Pulmonary artery endothelial cell (primary cell): ENCODE data around the gene CHRNA10. TPM values are rescaled to one million over a fixed set of nuclear protein-coding genes. Genes with fewer than 3 reads are reported as not detected.

ENCODE experiments used
- DNase-seq: peaks from one replicate; pipeline ENCODE4 v3.0.0-alpha.2; 2011; ENCODE audit warnings: low read depth, low spot score
- total RNA-seq: library from RNA; depleted of rRNA; stranded (reverse); fragments of >200 nt; gene quantifications from 2 replicates; pipeline ENCODE4 v1.2.3, GENCODE V29; 2014

Gene CHRNA10
- total RNA-seq, 1 donor from 2014 or later = 0.33 TPM

DNA sequence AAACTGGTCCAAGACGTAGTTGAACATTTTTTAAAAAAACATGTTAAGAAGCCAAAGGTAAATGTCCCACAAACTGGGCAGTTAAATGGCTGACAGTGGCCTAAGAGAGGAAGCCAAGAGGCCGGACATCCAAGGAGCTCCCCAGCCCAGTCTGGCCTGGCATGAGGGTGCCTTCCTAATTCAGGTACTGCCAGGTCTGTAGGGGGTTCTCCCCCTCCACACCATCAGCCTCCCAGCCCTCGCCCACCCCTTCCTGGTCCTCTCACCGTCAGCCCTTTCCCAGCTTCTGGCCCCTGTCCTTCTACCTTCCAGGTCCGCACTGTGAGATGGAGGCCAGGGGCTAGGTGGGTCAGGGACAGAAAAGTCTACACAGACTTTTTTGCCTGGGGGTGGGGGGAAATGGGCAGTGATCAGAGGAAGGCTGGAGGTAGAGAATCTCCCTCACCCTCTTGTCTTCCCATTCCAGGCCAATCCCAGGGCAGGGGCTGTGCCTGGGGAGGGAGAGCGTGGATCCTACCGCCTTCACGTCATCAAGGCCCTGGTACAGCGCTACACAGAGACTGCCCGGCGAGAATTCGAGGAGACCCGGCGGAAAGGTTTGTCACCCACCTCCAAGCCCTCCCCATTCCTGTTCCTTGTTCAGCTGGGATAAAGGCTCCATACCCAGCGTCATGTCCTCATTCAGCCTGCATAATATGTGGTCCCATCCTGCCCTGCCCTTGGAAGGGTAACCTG, 35.4 kb downstream of the CHRNA10 start:
- no peak for DNase-seq

DNA sequence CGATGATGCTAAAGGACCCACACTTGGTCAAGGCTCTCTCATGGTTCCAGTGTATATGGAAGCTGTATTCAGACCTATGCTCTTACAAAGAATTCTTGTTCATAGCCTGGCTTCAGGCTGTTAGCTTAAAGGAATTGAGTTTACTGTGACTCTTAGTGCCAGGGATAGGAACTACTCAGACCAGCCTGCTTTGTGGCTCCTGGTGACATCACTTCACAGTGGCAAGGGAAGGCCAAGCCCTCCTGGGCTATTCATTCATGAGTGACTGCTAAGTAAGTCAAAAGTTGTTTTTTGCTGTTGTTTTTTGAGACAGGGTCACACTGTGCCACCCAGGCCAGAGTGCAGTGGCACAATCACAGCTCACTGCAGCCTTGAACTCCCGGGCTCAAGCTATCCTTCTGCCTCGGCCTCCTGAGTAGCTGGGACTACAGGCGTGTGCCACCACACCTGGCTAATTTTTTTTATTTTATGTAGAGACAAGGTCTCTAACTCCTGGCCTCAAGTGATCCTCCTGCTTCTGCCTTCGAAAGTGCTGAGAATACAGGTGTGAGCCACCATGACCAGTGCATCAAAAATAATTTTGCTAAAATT, 39.0 kb downstream of the CHRNA10 start:
- DNase-seq = no peak

DNA sequence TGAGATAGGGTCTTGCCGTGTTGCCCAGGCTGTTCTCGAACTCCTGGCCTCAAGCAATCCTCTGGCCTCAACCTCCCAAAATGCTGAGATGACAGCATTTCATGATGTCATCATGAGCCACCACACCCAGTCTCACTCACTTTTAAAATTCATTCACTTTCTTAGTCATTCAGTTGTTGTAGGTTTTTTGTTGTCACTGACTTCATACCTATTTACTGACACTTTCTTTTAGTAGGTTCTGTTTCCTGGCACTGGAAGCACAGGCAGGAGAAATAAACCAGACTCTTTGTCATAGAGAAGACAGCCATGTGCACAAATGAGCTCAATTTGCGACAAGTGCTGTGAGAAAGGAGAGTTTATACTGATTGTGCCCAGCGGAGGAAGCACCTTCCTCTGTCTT, 39.9 kb downstream of the CHRNA10 start:
- DNase-seq = no peak

DNA sequence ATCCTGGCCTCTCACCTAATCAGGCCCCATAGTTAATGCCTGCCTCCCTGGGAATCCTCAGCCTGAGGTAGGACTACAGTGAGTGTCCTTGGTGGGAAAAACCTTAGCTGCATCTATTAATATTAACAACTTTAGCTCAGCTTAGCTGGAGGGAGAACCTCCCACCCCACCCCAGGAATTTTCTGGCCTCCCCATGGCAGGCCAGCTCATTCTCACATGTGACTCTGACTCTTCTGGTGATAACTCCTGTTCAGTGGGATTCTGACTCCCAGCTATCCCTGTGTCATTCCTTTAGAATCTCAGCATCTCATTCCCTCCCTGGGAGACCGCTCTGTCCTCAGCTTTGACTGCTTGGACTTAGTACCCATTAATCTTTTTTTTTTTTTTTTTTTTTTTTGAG, 43.9 kb downstream of the CHRNA10 start:
- no peak for DNase-seq

DNA sequence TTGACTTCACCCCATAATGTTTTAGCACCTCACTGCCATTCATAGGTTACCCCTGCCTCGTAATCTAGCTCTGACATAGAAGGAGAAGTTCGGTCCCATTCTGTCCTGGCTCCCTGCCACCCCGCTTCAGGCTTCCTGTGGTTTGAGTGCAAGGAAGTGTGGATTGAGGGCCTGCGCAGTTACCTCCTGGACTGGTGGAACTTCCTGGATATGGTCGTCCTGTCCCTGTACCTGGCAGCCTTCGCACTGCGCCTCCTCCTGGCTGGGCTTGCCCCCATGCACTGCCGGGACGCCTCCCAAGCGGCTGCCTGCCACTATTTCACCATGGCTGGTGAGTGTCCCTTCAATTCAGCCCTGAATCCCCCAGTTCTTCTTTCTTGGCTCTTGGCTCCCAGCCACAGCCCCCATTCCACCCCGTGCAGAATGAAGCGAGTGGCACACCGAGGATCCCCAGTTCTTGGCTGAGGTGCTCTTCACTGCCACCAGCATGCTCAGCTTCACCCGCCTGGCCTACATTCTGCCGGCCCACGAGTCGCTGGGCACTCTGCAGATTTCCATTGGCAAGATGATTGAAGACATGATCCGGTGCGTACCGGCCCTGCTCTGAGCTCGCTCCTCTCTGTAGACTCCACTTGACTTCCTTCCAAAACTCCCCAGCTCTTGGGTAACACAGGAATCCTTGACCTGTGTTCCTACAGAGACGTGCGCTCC, 44.8 kb downstream of the CHRNA10 start:
- no peak for DNase-seq

DNA sequence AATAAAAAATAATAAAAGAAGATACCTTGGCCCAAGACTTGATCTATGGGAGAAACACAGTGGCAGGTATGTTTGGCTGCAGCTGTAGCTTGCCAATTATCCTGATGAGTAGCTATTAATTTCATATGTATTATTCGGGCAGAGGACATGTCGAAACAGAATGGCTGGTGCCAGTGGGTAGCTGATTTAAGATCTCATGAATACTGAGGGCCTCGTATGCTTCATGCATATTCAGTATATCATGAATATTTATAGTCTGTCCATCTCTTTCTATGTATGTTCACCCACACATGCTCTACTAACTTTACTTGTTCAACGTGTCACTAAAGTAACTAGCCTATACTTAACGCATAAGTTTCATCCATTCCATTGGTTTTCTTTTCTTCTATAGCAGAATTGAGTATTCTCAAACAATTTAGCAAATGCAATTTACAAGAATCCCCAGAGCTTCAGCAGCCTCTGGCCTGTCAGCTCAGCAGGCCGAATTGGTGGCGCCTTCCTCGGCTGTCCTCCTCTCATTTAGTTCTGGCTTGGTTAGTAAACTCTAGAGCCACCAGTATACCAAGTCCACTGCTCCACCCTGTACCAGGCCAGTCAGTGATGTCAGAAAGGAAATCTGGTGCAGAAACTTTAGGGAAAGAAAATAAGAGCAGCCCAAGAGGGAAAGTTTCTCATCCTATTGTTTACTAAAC, 47.3 kb downstream of the CHRNA10 start:
- DNase-seq = no peak

DNA sequence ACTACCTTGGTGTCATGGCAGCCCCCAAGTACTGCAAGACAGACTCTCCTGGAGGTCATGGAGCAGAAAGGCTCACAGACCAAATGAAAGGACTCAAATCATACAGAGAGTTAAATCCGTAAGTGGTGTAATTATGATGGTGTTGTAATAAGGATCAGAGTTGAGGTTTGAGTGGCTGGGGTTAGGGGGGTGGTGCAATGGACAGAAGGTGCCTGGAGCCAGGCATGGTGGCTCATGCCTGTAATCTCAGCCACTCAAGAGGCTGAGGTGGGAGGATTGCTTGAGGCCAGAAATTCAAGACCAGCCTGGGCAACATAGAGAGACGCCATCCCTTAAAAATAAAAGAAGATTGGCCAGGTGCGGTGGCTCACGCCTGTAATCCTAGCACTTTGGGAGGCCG, 48.1 kb downstream of the CHRNA10 start:
- no peak for DNase-seq

DNA sequence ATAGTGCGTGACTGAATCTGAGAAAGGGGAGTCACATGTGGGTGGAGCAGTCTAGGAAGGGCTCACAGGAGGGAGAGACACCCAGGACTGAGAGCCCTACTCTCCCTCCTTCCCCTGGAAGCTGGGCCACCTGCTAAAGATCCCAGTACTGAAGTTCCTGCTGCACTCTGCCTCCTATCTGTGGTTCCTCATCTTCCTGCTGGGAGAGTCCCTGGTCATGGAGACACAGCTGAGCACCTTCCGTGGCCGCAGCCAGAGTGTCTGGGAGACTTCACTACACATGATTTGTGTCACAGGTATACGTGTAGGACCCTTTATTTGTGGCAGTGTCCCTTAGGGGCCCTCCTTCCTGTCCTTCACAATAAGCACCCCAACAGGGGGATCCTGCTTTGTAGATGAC, 48.7 kb downstream of the CHRNA10 start:
- DNase-seq = no peak

DNA sequence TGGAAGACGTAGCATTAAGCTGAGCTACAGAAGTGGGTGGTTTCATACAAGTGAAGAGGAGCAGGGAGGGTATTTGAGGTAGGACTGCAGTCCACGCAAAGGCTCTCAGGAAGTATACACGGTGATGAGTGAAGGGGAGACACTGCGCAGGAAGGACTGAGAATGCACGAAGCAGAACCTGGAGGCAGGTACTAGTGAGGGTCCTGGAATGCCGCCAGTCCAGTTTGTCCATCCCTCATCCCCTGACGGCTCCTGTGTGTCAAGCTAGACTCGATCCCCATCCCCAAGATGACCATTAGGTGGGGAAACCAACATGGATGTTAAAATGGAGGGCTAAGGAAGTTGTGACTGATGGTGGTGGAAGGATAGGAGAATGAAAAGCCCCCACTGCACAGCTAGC, 53.2 kb downstream of the CHRNA10 start:
- DNase-seq = no peak

DNA sequence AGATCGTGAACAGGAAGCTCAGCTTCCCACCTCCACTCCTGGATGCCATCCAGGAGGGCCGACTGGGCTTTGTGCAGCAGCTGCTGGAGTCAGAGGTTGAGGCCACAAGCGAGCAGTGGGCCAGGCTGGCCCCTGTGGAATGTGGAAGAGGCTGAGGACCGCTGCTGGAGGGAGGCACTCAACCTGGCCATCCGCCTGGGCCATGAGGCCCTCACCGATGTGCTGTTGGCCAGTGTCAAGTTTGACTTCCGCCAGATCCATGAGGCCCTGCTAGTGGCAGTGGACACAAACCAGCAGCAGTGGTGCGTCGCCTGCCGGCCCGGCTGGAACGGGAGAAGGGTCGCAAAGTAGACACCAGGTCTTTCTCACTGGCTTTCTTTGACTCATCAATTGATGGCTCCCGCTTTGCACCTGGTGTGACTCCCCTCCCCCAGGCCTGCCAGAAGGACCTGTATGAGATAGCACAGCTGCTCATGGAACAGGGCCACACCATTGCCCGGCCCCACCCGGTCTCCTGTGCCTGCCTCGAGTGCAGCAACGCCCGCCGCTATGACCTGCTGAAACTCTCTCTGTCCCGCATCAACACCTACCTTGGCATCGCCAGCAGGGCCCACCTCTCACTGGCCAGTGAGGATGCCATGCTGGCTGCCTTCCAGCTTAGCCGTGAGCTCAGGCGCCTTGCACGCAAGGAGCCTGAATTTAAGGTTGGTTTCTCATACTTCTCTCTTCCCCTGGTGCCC, 54.3 kb downstream of the CHRNA10 start:
- no peak for DNase-seq

DNA sequence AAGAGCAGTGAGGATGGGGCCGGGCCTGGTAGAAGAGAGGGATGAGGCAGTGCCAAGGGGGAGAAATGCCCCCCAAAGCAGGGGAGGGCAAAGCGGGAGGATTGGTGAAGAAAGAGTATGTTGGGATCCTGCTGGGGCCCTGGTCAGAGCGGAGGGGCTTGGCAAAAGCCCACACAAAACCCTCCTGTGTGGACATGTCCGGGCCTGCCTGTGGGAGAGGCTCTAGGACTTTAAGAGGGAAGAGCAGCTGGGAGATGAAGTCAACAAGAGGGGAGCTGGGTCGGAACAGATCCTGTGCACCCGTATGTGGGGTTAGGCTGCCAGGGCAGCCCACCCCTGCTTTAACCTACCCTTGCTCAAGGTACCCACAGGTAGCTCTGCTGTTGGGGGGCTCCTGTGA, 55.2 kb downstream of the CHRNA10 start:
- no peak for DNase-seq

Other genes with a start within 250 kb of the CHRNA10 start
- not detected in 2 replicates for gene ART5, start 29.4 kb downstream of the CHRNA10 start, total RNA-seq
- not detected in 2 replicates for gene ART1, start 26.3 kb downstream of the CHRNA10 start, total RNA-seq
- gene NUP98, start 126.2 kb upstream of the CHRNA10 start, total RNA-seq = 104 and 165 TPM in 2 replicates
- 9.0 and 10.9 TPM in 2 replicates for gene PGAP2, start 137.2 kb upstream of the CHRNA10 start, total RNA-seq
- gene RHOG, start 169.6 kb upstream of the CHRNA10 start, total RNA-seq = 10.9 and 14.3 TPM in 2 replicates
- 23.4 and 31.6 TPM in 2 replicates for gene STIM1, start 184.3 kb upstream of the CHRNA10 start, total RNA-seq